GM12872 (cell line): ENCODE measurements around the gene EPS15.

Experiments used
- CTCF ChIP-seq: IDR thresholded peaks from 3 replicates; pipeline ENCODE4 v1.5.1; 2011; ENCODE audit warnings: low read depth, mild to moderate bottlenecking, low read length, moderate library complexity; ENCODE audit not compliant: insufficient read depth

Gene EPS15

GRCh38 chr1:51541313-51542050, 22.4 kb upstream of the EPS15 start:
- no peak for TF ChIP-seq CTCF

DNA sequence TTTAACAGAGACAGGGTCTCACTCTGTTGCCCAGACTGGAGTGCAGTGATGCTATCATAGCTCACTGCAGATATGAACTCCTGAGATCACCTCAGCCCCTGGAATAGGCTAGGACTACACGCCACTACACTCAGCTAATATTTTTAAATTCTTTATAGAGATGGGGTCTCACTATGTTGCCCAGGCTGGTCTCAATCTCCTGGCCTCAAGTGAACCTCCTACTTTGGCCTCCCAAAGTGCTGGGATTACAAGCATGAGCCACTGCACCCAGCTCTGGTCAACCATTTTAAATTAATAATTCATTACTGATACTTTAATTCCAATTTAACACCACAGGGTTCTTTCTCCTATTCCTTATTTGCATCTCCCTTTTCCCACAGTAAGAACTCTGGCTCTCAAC, 18.5 kb upstream of the EPS15 start:
- no peak for TF ChIP-seq CTCF

DNA sequence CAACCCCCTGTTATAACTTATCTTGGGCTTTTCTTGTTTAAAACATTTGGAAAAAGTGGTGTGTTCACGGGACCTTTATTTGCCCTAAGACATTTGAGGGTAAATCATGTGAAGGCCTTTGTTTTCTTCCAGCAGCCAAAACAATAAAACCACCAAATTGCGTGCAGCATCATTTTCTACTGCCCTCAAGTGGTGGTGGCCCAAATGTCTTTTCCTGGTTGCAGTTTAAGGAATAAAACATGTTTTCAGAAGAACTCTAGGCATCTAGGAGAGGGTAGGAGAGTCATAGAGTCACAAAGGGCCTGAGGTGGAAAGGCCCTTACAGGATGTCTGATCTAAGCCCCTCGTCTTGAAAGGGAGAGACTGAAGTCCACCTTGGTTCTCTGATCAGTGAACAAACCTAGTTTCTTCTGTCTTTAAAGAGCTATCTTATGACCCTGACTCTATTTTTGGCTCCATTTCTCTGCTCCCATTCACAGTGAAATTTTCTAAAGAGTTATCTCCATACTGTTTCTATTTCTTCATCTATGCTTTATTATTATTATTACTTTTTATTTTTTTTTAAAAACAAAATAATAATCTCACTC, 16.0 kb upstream of the EPS15 start:
- peak; percentile 72 for TF ChIP-seq CTCF

GRCh38 chr1:51534447-51534846, 15.4 kb upstream of the EPS15 start:
- no peak for TF ChIP-seq CTCF

DNA sequence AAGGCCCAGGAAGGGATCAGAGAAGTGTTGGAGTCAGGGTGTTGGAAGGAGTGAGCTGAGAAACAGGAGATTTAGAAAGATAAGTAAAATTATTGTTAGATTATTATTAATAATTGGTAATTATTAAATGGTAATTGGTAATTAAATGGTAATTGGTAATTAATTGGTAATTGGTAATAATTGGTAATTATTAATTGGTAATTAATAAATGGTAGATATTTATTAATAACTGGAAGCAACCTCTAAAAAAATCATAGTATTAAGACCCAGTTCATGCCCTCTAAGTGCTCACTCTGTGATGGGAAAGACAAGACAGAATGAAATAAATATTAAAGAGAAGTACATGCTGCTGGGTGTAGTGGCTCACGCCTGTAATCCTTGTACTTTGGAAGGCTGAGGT, 13.8 kb upstream of the EPS15 start:
- no peak for TF ChIP-seq CTCF

GRCh38 chr1:51527144-51527543, 8.1 kb upstream of the EPS15 start:
- no peak for TF ChIP-seq CTCF

- no peak for TF ChIP-seq CTCF
Measured at GRCh38 chr1:51526248-51526647, 7.2 kb upstream of the EPS15 start.
